AG09319 (cell line): Measurements from ENCODE around the gene SP2.

Experiments used
- DNase-seq: peaks from one replicate; pipeline ENCODE4 v3.0.0-alpha.2; 2010; ENCODE audit warnings: low read depth; ENCODE audit errors: extremely low read depth
- TF ChIP-seq, protein P1 (sequence below): IDR thresholded peaks from 2 replicates; pipeline ENCODE4 v1.5.1; 2011; ENCODE audit warnings: low read depth, mild to moderate bottlenecking, inconsistent platforms, low read length, moderate library complexity

SP2 gene

DNA sequence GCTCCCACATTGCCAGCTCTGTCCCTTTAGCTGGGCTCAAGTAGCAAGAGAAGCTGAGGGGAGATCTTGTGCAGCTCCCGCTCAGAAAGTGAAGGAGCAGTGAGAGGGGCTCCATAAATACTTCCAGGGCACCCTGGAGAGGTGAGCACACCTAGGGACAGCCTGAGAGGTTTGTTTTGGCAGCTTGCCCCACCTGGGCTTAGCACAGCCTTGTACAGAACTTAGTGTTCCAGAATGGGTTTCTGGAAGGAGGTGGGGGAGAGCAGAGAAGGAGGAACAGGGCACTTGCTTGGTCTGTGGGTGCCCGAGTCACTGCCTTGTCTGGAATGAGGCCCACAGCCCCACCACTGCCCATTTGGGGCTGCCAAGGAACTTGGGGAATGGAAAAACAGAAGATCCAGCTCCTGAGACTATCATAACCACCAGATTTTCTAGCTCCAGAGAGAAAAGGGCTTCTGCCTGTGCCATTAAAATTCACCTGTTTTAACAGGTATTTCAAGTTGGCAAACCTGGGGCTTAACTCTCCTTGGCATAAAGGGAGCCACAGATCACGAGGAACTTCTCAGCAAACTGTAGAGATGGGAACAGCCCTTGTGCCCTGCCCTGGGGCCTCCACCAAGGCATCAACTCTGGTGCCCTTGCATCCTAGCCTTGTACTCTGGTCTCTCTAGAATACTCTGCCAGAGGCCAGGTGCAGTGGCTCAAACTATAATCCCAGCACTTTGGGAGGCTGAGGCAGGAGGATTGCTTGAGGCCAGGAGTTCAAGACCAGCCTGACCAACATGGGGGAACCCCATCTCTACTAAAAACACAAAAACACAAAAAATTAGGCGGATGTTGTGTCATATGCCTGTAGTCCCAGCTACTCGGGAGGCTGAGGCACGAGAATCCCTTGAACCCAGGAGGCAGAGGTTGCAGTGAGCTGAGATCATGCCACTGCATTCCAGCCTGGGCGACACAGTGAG, 59.7 kb downstream of the SP2 start:
- no peak for DNase-seq
- TF ChIP-seq, protein P1, sequence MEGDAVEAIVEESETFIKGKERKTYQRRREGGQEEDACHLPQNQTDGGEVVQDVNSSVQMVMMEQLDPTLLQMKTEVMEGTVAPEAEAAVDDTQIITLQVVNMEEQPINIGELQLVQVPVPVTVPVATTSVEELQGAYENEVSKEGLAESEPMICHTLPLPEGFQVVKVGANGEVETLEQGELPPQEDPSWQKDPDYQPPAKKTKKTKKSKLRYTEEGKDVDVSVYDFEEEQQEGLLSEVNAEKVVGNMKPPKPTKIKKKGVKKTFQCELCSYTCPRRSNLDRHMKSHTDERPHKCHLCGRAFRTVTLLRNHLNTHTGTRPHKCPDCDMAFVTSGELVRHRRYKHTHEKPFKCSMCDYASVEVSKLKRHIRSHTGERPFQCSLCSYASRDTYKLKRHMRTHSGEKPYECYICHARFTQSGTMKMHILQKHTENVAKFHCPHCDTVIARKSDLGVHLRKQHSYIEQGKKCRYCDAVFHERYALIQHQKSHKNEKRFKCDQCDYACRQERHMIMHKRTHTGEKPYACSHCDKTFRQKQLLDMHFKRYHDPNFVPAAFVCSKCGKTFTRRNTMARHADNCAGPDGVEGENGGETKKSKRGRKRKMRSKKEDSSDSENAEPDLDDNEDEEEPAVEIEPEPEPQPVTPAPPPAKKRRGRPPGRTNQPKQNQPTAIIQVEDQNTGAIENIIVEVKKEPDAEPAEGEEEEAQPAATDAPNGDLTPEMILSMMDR, result no peak

DNA sequence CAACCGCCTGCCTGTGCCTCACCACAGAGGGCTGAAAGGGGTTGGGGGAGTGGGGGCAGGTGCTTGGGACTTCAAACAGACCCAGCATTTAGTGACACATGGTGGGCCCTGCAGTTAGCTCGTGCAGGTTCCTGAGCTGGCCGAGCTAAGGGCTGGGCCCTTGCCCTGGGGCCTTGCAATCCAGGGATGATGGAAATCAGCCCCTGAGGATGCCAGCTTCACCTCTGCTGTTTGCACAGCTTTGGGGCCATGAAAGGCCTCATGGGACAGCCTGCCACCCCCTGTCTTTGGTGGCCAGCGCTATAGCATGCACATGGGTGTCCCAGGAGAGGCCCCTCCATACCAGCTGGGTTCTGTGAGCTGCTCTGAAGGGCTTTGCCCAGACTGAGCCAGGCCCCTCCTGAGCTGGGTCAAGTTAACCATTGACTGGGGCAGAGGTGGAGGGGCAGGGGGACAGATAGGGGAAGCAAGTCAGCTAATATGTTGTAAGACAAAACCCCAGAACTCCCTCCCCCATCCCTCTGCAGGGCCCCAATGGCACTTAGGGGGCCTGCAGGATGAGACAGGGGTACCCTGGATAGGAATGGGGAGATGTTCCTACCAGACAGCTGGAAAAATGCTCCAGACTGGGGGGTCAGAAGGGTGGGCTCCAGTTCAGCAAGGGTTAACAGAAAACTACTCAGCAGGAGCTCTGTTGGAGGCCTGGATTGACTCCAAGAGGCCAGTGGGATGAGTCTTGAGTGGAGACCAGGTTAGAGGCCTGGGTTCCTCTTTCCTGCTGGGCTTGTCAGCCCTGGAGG, 61.0 kb downstream of the SP2 start:
- TF ChIP-seq, protein P1, result no peak
- no peak for DNase-seq

DNA sequence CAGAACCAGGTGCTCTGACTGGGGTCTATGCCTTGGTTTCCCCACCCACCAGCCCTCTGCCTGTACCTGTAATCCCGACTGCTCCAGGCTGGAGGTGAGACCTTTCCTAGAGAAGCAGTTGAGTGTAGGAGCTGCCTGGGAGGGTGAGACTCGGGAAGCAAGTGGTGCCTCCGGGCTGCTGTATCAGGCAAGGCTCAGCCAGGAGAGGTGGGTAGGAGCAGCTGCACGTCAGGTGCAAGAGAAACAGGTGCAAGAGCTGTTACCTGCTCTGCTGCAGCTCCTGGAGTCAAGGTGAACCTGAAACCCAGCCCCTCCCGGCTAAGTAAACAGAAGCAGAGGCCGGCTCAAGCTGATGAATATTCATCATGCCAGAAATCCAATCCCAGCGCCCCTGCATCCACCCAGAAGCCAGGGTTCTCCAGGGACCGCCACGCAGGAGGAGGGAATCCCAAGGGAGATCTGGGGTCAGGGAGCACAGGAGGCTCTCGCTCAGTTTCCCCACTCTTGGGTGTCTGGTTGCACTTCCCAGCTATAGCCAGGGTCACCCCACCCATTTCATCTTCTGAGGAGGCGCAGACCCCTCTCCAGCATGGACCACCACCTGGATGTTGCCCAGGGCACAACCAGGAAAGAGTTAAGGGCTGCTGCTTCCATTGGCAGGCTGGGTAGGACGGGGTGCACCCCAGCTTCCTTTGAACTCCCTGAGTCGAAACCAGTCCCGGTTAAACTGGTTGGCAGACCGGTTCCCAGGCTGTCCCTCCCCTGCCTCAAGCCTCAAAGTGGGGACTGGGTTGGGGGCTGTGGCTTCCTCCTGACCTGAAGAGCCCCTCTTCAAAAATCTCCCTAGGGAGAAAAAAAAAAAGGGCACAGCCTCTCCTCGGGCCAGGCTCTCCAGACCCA, 61.8 kb downstream of the SP2 start, which contains the start of gene PRR15L:
TSS of gene PRR15L (minus strand) at position 293 of the 900 bp plus-strand sequence. CDS start 4,649 bp downstream, outside the sequence.
- DNase-seq, result no peak
- TF ChIP-seq, protein P1, result no peak

- TF ChIP-seq, protein P1, result no peak
- DNase-seq, result no peak
Measured at GRCh38 chr17:47959825-47960655, 64.0 kb downstream of the SP2 start.

DNA sequence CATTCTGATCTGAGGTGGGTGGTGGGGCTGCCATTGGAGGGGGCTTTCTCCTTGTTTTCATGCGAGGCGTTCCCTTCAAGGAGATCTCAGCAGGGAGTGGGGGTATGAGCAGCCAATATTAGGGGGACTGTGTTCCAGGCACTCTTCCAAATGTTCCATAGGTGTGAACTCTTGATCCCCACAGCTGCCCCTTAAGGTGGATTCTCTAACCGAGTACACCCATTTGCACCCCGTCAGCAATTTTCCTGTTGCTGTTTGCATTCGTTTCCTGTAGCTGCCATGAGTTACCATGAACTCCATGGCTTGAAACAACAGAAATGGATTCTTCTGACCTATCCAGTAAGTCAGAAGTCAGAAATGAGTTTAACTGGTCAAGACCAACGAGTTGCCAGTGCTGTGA, 65.4 kb downstream of the SP2 start:
- no peak for DNase-seq
- TF ChIP-seq, protein P1, result no peak

DNA sequence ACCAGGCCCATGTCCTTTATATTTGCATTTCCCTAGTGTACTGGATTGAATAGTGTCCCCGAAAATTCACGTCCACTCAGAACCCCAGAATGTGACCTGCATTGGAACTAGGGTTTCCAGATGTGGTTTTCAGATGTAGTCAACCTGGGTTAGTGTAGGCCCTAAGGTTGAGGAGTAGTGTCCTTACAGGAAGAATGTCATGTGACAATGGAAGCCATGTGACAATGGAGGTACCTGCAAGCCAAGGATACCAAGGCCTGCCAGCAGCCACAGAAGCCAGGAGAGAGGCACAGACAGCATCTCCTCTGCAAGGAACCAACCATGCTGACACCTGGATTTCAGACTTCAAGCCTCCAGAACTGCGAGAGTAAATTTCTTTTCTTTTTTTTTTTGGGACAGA, 66.9 kb downstream of the SP2 start:
- DNase-seq, result no peak
- TF ChIP-seq, protein P1, result no peak
